SK-N-SH treated with all-trans-retinoic acid at 6 μM for 48 hours (cell line): Measurements from ENCODE around the gene NUMB.

Experiments used
- ATAC-seq: fragments of 200-7000 bp; cut with Tn5 transposase; 3 replicates; pipeline ENCODE4 v1.9.1; 2020; ENCODE audit warnings: mild to moderate bottlenecking, moderate library complexity
- ARNTL ChIP-seq: fragments of 450-650 bp; formaldehyde crosslinking; IDR thresholded peaks from 2 replicates; pipeline ENCODE4 v1.5.0; 2020; ENCODE audit warnings: low read depth, mild to moderate bottlenecking, moderate library complexity, borderline replicate concordance
- BACH2 ChIP-seq: fragments of 250-450 bp; sonication (Bioruptor Pico); IDR thresholded peaks from 2 replicates; pipeline ENCODE4 v1.9.0; 2021; ENCODE audit warnings: mild to moderate bottlenecking, borderline replicate concordance
- CSDC2 ChIP-seq: fragments of 250-450 bp; sonication (Bioruptor Pico); IDR thresholded peaks from 2 replicates; pipeline ENCODE4 v1.5.0; 2020; ENCODE audit warnings: mild to moderate bottlenecking, moderate library complexity
- ESRRG ChIP-seq: fragments of 250-450 bp; sonication (Bioruptor Pico); IDR thresholded peaks from 2 replicates; pipeline ENCODE4 v1.6.1; 2021; ENCODE audit warnings: mild to moderate bottlenecking
- GLIS3 ChIP-seq: fragments of 250-450 bp; sonication (Bioruptor Pico); IDR thresholded peaks from 2 replicates; pipeline ENCODE4 v1.5.0; 2020; ENCODE audit warnings: mild to moderate bottlenecking, moderate library complexity
- OSR1 ChIP-seq: fragments of 250-450 bp; sonication (Bioruptor Pico); IDR thresholded peaks from 2 replicates; pipeline ENCODE4 v1.8.0; 2022; ENCODE audit warnings: moderate library complexity, mild to moderate bottlenecking, inconsistent platforms
- PPARA ChIP-seq: fragments of 250-450 bp; sonication (Bioruptor Pico); IDR thresholded peaks from 2 replicates; pipeline ENCODE4 v1.5.0; 2020; ENCODE audit warnings: mild to moderate bottlenecking, borderline replicate concordance
- RARB ChIP-seq: fragments of 250-450 bp; sonication (Bioruptor Pico); IDR thresholded peaks from 2 replicates; pipeline ENCODE4 v1.8.0; 2021; ENCODE audit warnings: mild to moderate bottlenecking, moderate library complexity
- SNAI2 ChIP-seq: fragments of 250-450 bp; sonication (Bioruptor Pico); IDR thresholded peaks from 2 replicates; pipeline ENCODE4 v1.5.0; 2020; ENCODE audit warnings: mild to moderate bottlenecking, moderate library complexity
- TOX ChIP-seq: fragments of 250-450 bp; sonication (Bioruptor Pico); IDR thresholded peaks from 2 replicates; pipeline ENCODE4 v1.8.0; 2021; ENCODE audit warnings: mild to moderate bottlenecking, moderate library complexity, borderline replicate concordance
- ZC3H10 ChIP-seq: fragments of 250-450 bp; sonication (Bioruptor Pico); IDR thresholded peaks from 2 replicates; pipeline ENCODE4 v1.5.1; 2021; ENCODE audit warnings: mild to moderate bottlenecking, moderate library complexity
- ZFP3 ChIP-seq: fragments of 250-450 bp; sonication (Bioruptor Pico); IDR thresholded peaks from 2 replicates; pipeline ENCODE4 v1.5.0; 2020; ENCODE audit warnings: mild to moderate bottlenecking, moderate library complexity
- ZNF70 ChIP-seq: fragments of 450-650 bp; formaldehyde crosslinking; IDR thresholded peaks from 2 replicates; pipeline ENCODE4 v1.5.0; 2020; ENCODE audit warnings: mild to moderate bottlenecking, moderate library complexity
- ZNF8 ChIP-seq: fragments of 450-650 bp; formaldehyde crosslinking; IDR thresholded peaks from 2 replicates; pipeline ENCODE4 v1.5.0; 2020; ENCODE audit warnings: mild to moderate bottlenecking, moderate library complexity
- TF ChIP-seq, protein P1 (sequence below): fragments of 250-450 bp; sonication (Bioruptor Pico); IDR thresholded peaks from 2 replicates; pipeline ENCODE4 v1.5.1; 2021; ENCODE audit warnings: mild to moderate bottlenecking, moderate library complexity
- TF ChIP-seq, protein P2 (sequence below): fragments of 250-450 bp; sonication (Bioruptor Pico); IDR thresholded peaks from 2 replicates; pipeline ENCODE4 v1.8.0; 2020; ENCODE audit warnings: mild to moderate bottlenecking, moderate library complexity, borderline replicate concordance
- TF ChIP-seq, protein P3 (sequence below): fragments of 250-450 bp; sonication (Bioruptor Pico); IDR thresholded peaks from 2 replicates; pipeline ENCODE4 v1.5.0; 2020; ENCODE audit warnings: mild to moderate bottlenecking, moderate library complexity
- TF ChIP-seq, protein P4 (sequence below): fragments of 250-450 bp; sonication (Bioruptor Pico); IDR thresholded peaks from 2 replicates; pipeline ENCODE4 v1.5.1; 2020; ENCODE audit warnings: low read depth, mild to moderate bottlenecking, moderate library complexity

The NUMB gene

DNA sequence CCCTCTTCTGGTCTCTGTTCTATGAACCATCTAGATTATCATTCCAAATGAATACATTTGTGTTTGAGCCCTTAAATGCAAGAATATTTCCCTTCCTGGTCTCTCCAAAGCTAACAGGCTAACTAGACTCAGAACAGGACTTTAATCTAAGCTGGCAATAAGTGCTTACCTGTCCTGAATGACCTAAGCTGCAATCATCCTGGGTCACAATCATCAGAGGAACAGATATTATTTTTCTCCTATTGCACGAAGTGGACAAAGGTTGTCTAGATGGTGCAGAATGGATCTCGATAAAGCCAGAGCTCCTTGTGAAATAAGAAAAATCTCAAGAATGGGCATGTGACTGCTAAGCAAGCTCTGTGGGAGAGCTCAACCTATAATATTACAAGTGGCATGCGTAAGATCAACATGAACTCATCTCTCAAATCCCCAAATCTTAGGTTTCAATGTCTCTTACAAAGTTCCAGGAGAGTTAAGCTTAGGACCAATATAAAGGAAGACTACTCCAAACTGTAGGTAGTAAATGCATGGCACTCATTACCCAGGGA is 10.6 kb upstream of the NUMB start:
- no peak for ATAC-seq
- TF ChIP-seq GLIS3 (CRISPR knock-in tag), result no peak
- TF ChIP-seq, protein P1, sequence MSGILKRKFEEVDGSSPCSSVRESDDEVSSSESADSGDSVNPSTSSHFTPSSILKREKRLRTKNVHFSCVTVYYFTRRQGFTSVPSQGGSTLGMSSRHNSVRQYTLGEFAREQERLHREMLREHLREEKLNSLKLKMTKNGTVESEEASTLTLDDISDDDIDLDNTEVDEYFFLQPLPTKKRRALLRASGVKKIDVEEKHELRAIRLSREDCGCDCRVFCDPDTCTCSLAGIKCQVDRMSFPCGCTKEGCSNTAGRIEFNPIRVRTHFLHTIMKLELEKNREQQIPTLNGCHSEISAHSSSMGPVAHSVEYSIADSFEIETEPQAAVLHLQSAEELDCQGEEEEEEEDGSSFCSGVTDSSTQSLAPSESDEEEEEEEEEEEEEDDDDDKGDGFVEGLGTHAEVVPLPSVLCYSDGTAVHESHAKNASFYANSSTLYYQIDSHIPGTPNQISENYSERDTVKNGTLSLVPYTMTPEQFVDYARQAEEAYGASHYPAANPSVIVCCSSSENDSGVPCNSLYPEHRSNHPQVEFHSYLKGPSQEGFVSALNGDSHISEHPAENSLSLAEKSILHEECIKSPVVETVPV, result no peak
- no peak for TF ChIP-seq ZC3H10 (CRISPR knock-in tag)
- TF ChIP-seq CSDC2, result no peak
- TF ChIP-seq BACH2, result no peak
- TF ChIP-seq, protein P2, sequence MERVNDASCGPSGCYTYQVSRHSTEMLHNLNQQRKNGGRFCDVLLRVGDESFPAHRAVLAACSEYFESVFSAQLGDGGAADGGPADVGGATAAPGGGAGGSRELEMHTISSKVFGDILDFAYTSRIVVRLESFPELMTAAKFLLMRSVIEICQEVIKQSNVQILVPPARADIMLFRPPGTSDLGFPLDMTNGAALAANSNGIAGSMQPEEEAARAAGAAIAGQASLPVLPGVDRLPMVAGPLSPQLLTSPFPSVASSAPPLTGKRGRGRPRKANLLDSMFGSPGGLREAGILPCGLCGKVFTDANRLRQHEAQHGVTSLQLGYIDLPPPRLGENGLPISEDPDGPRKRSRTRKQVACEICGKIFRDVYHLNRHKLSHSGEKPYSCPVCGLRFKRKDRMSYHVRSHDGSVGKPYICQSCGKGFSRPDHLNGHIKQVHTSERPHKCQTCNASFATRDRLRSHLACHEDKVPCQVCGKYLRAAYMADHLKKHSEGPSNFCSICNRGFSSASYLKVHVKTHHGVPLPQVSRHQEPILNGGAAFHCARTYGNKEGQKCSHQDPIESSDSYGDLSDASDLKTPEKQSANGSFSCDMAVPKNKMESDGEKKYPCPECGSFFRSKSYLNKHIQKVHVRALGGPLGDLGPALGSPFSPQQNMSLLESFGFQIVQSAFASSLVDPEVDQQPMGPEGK (CRISPR knock-in tag), result no peak
- TF ChIP-seq, protein P3, sequence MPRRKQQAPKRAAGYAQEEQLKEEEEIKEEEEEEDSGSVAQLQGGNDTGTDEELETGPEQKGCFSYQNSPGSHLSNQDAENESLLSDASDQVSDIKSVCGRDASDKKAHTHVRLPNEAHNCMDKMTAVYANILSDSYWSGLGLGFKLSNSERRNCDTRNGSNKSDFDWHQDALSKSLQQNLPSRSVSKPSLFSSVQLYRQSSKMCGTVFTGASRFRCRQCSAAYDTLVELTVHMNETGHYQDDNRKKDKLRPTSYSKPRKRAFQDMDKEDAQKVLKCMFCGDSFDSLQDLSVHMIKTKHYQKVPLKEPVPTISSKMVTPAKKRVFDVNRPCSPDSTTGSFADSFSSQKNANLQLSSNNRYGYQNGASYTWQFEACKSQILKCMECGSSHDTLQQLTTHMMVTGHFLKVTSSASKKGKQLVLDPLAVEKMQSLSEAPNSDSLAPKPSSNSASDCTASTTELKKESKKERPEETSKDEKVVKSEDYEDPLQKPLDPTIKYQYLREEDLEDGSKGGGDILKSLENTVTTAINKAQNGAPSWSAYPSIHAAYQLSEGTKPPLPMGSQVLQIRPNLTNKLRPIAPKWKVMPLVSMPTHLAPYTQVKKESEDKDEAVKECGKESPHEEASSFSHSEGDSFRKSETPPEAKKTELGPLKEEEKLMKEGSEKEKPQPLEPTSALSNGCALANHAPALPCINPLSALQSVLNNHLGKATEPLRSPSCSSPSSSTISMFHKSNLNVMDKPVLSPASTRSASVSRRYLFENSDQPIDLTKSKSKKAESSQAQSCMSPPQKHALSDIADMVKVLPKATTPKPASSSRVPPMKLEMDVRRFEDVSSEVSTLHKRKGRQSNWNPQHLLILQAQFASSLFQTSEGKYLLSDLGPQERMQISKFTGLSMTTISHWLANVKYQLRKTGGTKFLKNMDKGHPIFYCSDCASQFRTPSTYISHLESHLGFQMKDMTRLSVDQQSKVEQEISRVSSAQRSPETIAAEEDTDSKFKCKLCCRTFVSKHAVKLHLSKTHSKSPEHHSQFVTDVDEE (CRISPR knock-in tag), result no peak
- TF ChIP-seq ARNTL (CRISPR knock-in tag), result no peak
- TF ChIP-seq PPARA, result no peak

DNA sequence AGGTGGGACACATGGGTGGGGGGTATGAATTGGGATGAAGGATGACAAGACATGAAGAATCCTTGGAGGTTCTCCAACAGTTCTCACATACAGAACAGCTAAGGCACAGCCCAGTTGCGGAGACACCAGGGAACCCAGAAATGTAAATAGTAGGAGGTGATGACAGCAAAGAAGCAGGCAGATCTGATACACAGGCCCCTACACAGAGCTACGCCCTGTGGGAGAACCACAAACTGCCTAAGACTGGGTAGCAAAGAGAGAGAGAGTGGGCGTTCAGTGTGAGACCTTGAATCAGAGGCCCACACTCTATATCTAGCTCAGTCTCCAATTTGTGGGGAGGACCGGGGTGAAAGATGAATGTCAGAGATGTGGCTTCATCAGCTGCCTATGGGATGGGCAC is 9.5 kb upstream of the NUMB start:
- no peak for TF ChIP-seq BACH2
- no peak for TF ChIP-seq ZNF70 (CRISPR knock-in tag)
- TF ChIP-seq, protein P3 (CRISPR knock-in tag), result no peak
- TF ChIP-seq, protein P4, sequence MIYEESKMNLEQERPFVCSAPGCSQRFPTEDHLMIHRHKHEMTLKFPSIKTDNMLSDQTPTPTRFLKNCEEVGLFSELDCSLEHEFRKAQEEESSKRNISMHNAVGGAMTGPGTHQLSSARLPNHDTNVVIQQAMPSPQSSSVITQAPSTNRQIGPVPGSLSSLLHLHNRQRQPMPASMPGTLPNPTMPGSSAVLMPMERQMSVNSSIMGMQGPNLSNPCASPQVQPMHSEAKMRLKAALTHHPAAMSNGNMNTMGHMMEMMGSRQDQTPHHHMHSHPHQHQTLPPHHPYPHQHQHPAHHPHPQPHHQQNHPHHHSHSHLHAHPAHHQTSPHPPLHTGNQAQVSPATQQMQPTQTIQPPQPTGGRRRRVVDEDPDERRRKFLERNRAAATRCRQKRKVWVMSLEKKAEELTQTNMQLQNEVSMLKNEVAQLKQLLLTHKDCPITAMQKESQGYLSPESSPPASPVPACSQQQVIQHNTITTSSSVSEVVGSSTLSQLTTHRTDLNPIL (CRISPR knock-in tag), result no peak
- TF ChIP-seq, protein P1, result no peak
- TF ChIP-seq TOX (CRISPR knock-in tag), result no peak
- TF ChIP-seq ZNF8 (CRISPR knock-in tag), result no peak
- no peak for TF ChIP-seq ESRRG (CRISPR knock-in tag)
- TF ChIP-seq ZFP3 (CRISPR knock-in tag), result no peak
- no peak for TF ChIP-seq RARB (CRISPR knock-in tag)
- TF ChIP-seq ZC3H10 (CRISPR knock-in tag), result no peak
- no peak for TF ChIP-seq SNAI2
- TF ChIP-seq PPARA, result no peak
- no peak for TF ChIP-seq CSDC2
- ATAC-seq, result no peak

DNA sequence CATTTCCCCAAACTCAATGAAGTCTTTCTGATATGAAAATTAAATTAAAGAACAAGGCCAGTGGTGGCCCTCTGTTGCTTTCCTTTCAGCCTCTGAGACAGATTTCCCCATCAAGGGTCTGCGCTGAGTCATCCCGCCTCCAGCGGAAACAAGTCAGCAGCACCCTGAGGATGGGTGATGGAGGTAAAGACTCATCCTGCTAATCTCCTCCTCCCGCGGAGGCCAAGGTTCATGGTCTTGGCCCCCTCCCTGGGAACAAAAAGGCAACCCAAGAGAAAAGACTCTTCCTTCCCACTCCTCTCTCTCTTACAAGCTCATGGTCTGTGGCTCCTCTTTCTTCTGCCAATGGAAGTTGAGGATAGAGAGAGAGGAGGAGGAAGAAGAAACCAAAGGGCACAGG is 9.0 kb upstream of the NUMB start:
- ATAC-seq, result no peak
- no peak for TF ChIP-seq ARNTL (CRISPR knock-in tag)
- TF ChIP-seq, protein P1, result no peak
- TF ChIP-seq ZFP3 (CRISPR knock-in tag), result no peak
- no peak for TF ChIP-seq ZC3H10 (CRISPR knock-in tag)
- no peak for TF ChIP-seq BACH2
- TF ChIP-seq ESRRG (CRISPR knock-in tag), result no peak
- TF ChIP-seq TOX (CRISPR knock-in tag), result no peak
- TF ChIP-seq, protein P3 (CRISPR knock-in tag), result no peak
- no peak for TF ChIP-seq OSR1 (CRISPR knock-in tag)
- TF ChIP-seq SNAI2, result no peak
- TF ChIP-seq, protein P4 (CRISPR knock-in tag), result no peak
